Measurements from ENCODE around the gene OTUB1. TPM values are rescaled to one million over a fixed set of nuclear protein-coding genes. Genes with fewer than 3 reads are reported as not detected.
A peak's percentile ranks its signal among the peaks of the same experiment; 100 is the strongest.

The OTUB1 gene
- total and polyA plus RNA-seq, 4 donors, result 40.8 to 95.2 (median 72.3) TPM

DNA sequence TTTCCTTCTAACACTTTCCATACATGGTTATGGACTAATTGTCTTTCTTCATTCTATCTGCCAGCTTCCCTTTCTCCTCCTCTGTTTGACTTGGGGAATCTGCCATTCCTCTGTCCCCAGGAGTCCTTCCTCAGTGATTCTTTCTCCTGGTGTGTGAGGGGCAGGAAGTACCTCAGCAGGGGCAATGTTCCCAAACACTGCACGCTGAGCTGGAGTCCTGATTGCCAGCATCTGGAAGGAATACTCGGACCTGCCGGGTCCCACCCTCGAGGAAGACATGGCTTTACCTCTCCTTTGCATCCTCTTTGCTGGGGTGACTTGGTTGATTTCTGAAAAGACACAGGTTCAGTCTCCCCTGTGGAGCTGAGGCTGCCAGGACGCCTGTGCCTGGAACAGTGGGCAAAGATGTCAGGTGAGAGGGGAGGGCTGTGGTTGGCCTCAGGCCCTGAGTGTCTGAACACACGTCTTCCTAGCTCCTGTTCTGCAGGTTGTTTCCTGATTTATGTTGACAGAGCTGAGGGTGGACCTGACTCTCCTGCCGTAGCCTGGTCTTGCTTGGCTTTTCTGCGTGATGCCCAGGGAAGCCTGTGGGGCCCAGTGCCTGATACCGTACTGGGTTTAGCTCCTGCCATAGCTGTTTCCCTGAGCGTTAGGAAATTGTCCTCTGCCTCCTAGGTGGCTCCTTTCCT is 7.5 kb upstream of the OTUB1 start:
- peaks cover 0 to 7% (median 3%) of the 10 kb centered on the region in 4 donors for H3K36me3 ChIP-seq (ENCODE audit: control insufficient read depth in 4 of 4, insufficient read depth in 4 of 4, low read length in 4 of 4)
- no peak for ATAC-seq (ENCODE audit: insufficient read depth, low FRiP score)
- H3K27me3 ChIP-seq (ENCODE audit: control insufficient read depth in 3 of 3, insufficient read depth in 3 of 3, low read length in 2 of 3), result no peaks in the 10 kb centered on the region
- DNase-seq, result no peak
- TF ChIP-seq CTCF (IDR thresholded peaks at IDR 0.05; ENCODE audit: control extremely low read depth, extremely low read depth), result no peak
- no peaks in the 10 kb centered on the region for H3K9me3 ChIP-seq (ENCODE audit: control insufficient read depth in 4 of 4, insufficient read depth in 3 of 4, low read length in 3 of 4)
- no peak overlapping the region for H3K4me3 ChIP-seq
- no peak overlapping the region for H3K27ac ChIP-seq (ENCODE audit: low read depth in 1 of 2, low read length in 1 of 2)
- H3K9ac ChIP-seq (ENCODE audit: insufficient read depth in 1 of 2, low read length in 2 of 2), result no peak overlapping the region
- H3K4me1 ChIP-seq (ENCODE audit: control insufficient read depth in 5 of 5, insufficient read depth in 5 of 5, low read length in 5 of 5), result peaks cover 0 to 14% (median 7%) of the 10 kb centered on the region in 5 donors
- 80 to 83% methylated on average over 10 of the region's 10 CpGs for WGBS, 2 donors

DNA sequence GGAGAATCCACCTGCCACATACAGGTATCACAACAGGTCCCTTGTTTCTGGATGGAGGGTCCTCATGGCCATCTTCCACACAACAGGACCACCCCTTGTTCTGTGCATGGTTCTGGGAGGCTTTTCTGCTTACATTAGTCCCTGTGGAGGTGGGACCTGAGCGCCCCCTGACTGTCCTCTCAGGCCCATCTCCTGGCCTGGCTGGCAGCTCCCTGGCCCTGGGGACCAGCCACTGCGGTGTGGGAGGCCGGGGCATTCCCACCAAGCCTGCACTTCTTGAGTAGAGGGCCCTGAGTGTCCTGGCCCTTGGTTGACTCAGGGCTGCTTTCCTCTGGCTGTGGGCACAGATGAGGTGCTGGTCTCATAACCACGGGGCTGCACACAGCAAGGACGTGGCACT is 6.8 kb upstream of the OTUB1 start:
- 92 to 97% methylated on average over 5 of the region's 5 CpGs for WGBS, 2 donors
- TF ChIP-seq CTCF (IDR thresholded peaks at IDR 0.05; ENCODE audit: control extremely low read depth, extremely low read depth), result no peak
- no peak for ATAC-seq (ENCODE audit: insufficient read depth, low FRiP score)
- H3K9me3 ChIP-seq (ENCODE audit: control insufficient read depth in 4 of 4, insufficient read depth in 3 of 4, low read length in 3 of 4), result no peaks in the 10 kb centered on the region
- peaks cover 0 to 14% (median 7%) of the 10 kb centered on the region in 5 donors for H3K4me1 ChIP-seq (ENCODE audit: control insufficient read depth in 5 of 5, insufficient read depth in 5 of 5, low read length in 5 of 5)
- no peak overlapping the region for H3K9ac ChIP-seq (ENCODE audit: insufficient read depth in 1 of 2, low read length in 2 of 2)
- no peak overlapping the region for H3K27ac ChIP-seq (ENCODE audit: low read depth in 1 of 2, low read length in 1 of 2)
- DNase-seq, result no peak
- no peak overlapping the region for H3K4me3 ChIP-seq
- peaks cover 0 to 7% (median 3%) of the 10 kb centered on the region in 4 donors for H3K36me3 ChIP-seq (ENCODE audit: control insufficient read depth in 4 of 4, insufficient read depth in 4 of 4, low read length in 4 of 4)
- no peaks in the 10 kb centered on the region for H3K27me3 ChIP-seq (ENCODE audit: control insufficient read depth in 3 of 3, insufficient read depth in 3 of 3, low read length in 2 of 3)

DNA sequence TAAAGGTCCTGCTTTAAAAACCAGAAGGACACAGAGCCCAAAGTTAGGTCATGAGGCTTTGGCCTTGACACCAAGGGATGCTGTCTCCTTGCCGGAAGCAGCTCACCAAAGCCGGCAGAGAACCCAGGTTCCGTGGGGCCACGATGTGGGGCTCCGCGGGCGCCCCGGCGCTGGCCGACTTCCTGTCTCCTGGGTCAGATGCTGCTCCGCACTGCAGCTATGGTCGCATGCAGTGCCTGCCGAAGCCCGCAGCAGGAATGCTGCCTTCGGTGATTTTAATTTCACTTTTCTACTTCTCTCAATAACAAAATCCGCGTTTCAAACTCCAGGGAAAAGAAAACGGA is 454 bp upstream of the OTUB1 start:
- 0 to 1% methylated on average over 18 of the region's 18 CpGs for WGBS, 2 donors
- H3K36me3 ChIP-seq (ENCODE audit: control insufficient read depth in 4 of 4, insufficient read depth in 4 of 4, low read length in 4 of 4), result peaks cover 2 to 13% (median 8%) of the 10 kb centered on the region in 4 donors
- peak overlapping the region; percentile 26 to 96 for H3K27ac ChIP-seq (ENCODE audit: low read depth in 1 of 2, low read length in 1 of 2)
- peak overlapping the region; percentile 53 to 55 for H3K9ac ChIP-seq (ENCODE audit: insufficient read depth in 1 of 2, low read length in 2 of 2)
- TF ChIP-seq CTCF (IDR thresholded peaks at IDR 0.05; ENCODE audit: control extremely low read depth, extremely low read depth), result no peak
- H3K4me3 ChIP-seq, result peak overlapping the region; percentile 97
- peak; percentile 15 for ATAC-seq (ENCODE audit: insufficient read depth, low FRiP score)
- peaks cover 0 to 15% (median 10%) of the 10 kb centered on the region in 5 donors for H3K4me1 ChIP-seq (ENCODE audit: control insufficient read depth in 5 of 5, insufficient read depth in 5 of 5, low read length in 5 of 5)
- H3K9me3 ChIP-seq (ENCODE audit: control insufficient read depth in 4 of 4, insufficient read depth in 3 of 4, low read length in 3 of 4), result no peaks in the 10 kb centered on the region
- DNase-seq, result no peak
- H3K27me3 ChIP-seq (ENCODE audit: control insufficient read depth in 3 of 3, insufficient read depth in 3 of 3, low read length in 2 of 3), result no peaks in the 10 kb centered on the region

Data from lung (tissue), 12 donors.